PFSK-1 (cell line): Measurements from ENCODE around the gene SYS1.

Experiments used
- FOXP2 ChIP-seq: optimal IDR thresholded peaks from 2 replicates; pipeline ENCODE3; 2011; ENCODE audit warnings: borderline replicate concordance, control low read depth, inconsistent platforms; ENCODE audit not compliant: insufficient read depth; ENCODE audit errors: extremely low read length, extremely low read depth
- POLR2AphosphoS5 ChIP-seq: IDR thresholded peaks from 2 replicates; pipeline ENCODE4 v1.6.1; 2012; ENCODE audit warnings: low read depth, mild to moderate bottlenecking, control low read depth, low read length, moderate library complexity
- REST ChIP-seq, 2 experiments: IDR thresholded peaks; 2 replicates each; pipeline versions ENCODE4 v1.6.1 to v1.8.0; 2011 to 2012; ENCODE audit warnings: low read depth in 2 of 2, low read length in 2 of 2, control low read depth in 1 of 2, inconsistent platforms in 1 of 2, mild to moderate bottlenecking in 1 of 2, moderate library complexity in 1 of 2; ENCODE audit not compliant: insufficient read depth in 1 of 2
- SIN3A ChIP-seq: IDR thresholded peaks from 2 replicates; pipeline ENCODE4 v1.6.1; 2012; ENCODE audit warnings: mild to moderate bottlenecking, low read length, moderate library complexity, borderline replicate concordance; ENCODE audit not compliant: insufficient read depth
- TAF1 ChIP-seq: IDR thresholded peaks from 2 replicates; pipeline ENCODE4 v1.6.1; 2012; ENCODE audit warnings: low read length, control low read depth, borderline replicate concordance; ENCODE audit not compliant: insufficient read depth

The SYS1 gene

DNA sequence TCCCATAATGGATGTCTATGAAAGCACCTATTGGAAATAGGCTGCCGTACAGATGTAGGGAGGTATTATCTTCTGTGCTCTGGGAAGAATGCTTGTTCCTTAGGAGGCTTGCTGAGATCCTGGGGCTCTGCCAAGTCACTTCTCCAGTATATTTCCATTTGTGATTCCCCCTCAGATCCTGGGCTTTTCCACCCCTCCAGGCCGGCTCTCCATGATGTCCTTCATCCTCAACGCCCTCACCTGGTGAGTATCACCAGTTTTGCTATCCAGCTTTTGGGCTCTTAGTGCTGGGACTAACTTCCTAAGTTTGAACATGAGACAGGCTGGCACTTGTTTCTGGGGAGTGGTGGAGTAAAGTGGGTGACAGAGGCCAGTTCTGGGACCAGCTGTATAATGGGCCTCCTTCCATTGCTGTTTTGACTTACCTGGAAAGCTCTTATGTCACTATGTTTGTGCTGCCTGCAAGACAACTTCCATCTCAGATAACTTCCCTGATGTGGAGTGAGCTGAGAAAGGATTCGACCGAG is 2.6 kb downstream of the SYS1 start:
- TF ChIP-seq SIN3A (no peak), POLR2AphosphoS5 (no peak), TAF1 (no peak), FOXP2 (no peak), REST (IDR thresholded peaks at IDR 0.05; ENCODE audit: insufficient read depth in 1 of 2, low read depth in 2 of 2, low read length in 2 of 2) (no peak)

DNA sequence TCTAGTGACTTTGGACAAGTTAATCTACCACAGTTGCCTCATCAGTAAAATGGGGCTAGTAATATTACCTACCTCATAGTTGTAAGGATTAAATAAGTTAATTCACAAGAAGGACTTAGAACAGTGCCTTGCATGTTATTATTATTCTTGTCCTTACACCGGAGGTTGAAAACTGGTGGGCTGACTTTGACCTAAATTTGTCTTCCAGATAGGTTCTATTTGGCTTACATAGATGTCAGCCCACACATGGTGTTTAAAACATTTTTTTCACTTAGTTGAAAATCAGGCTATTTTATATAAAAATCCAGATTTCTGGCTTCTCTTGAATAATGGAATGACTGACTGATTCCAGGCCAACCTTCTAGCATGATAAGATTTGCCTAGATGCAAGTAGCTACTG is 3.2 kb downstream of the SYS1 start:
- TF ChIP-seq TAF1 (no peak), FOXP2 (no peak), SIN3A (no peak), REST (IDR thresholded peaks at IDR 0.05; ENCODE audit: insufficient read depth in 1 of 2, low read depth in 2 of 2, low read length in 2 of 2) (no peak), POLR2AphosphoS5 (no peak)

DNA sequence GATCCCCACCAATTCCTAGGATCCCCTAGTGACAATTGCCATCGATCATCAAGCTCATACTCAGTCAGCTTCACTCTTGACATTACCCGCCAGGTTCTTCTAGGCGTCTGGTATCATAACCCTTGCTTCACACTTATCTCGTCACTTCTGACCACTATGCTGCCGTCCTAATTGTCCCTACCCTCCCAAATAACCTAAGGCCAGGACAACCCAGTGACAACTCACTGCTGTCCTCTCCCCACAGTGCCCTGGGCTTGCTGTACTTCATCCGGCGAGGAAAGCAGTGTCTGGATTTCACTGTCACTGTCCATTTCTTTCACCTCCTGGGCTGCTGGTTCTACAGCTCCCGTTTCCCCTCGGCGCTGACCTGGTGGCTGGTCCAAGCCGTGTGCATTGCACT is 3.7 kb downstream of the SYS1 start:
- TF ChIP-seq REST (IDR thresholded peaks at IDR 0.05; ENCODE audit: insufficient read depth in 1 of 2, low read depth in 2 of 2, low read length in 2 of 2) (no peak), TAF1 (no peak), SIN3A (no peak), FOXP2 (no peak), POLR2AphosphoS5 (no peak)

DNA sequence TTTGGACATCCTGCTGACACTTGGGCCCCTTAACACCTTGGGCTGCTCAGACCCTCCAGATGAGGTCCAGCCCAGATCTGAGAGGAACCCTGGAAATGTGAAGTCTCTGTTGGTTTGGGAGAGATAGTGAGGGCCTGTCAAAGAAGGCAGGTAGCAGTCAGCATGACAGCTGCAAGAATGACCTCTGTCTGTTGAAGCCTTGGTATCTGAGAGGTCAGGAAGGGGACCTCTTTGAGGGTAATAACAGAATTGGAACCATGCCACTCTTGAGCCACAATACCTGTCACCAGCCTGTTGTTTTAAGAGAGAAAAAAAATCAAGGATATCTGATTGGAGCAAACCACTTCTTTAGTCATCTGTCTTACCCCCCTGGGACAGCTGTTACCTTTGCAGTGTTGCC is 4.2 kb downstream of the SYS1 start:
- TF ChIP-seq POLR2AphosphoS5 (no peak), REST (IDR thresholded peaks at IDR 0.05; ENCODE audit: insufficient read depth in 1 of 2, low read depth in 2 of 2, low read length in 2 of 2) (no peak), SIN3A (no peak), FOXP2 (no peak), TAF1 (no peak)

GRCh38 chr20:45368221-45368980 is 5.4 kb downstream of the SYS1 start:
- TF ChIP-seq POLR2AphosphoS5 (no peak), TAF1 (no peak), REST (IDR thresholded peaks at IDR 0.05; ENCODE audit: insufficient read depth in 1 of 2, low read depth in 2 of 2, low read length in 2 of 2) (no peak), SIN3A (no peak), FOXP2 (no peak)
